GM18868 (cell line): ENCODE measurements around the gene SRGAP2B.
A peak's percentile ranks its signal among the peaks of the same experiment; 100 is the strongest.
"Not testable (repeated sequence)": the region's sequence is repeated elsewhere in the genome, so short reads cannot be mapped to it uniquely, and the experiment has no call there.

Experiments used
- ATAC-seq: cut with Tn5 transposase; IDR thresholded peaks from one replicate; pipeline ENCODE4 v1.9.1; 2021; ENCODE audit warnings: mild to moderate bottlenecking, moderate library complexity; ENCODE audit not compliant: unreplicated experiment

SRGAP2B gene

GRCh38 chr1:145095284-145096057 is at the start of gene SRGAP2B, which contains the start of gene FAM72D:
Gene SRGAP2B, minus strand, starts transcription at chr1:145095328. Its CDS starts 2,427 bp downstream, at chr1:145092901.
Gene FAM72D, plus strand, starts transcription at chr1:145095974. Its CDS starts 874 bp downstream, at chr1:145096848.
- ATAC-seq = peak; percentile 88

- ATAC-seq = not testable (repeated sequence)
Observed at GRCh38 chr1:145144264-145144913, 49.3 kb upstream of the SRGAP2B start.

- not testable (repeated sequence) for ATAC-seq
Observed at GRCh38 chr1:145140549-145140948, 45.4 kb upstream of the SRGAP2B start.

GRCh38 chr1:145134476-145134875 is 39.3 kb upstream of the SRGAP2B start:
- ATAC-seq = not testable (repeated sequence)

- ATAC-seq = not testable (repeated sequence)
Observed at GRCh38 chr1:145128697-145129469, 33.8 kb upstream of the SRGAP2B start.

GRCh38 chr1:145127144-145127543 is 32.0 kb upstream of the SRGAP2B start:
- ATAC-seq = not testable (repeated sequence)

GRCh38 chr1:145125112-145125511 is 30.0 kb upstream of the SRGAP2B start:
- not testable (repeated sequence) for ATAC-seq

- not testable (repeated sequence) for ATAC-seq
Observed at GRCh38 chr1:145123992-145124641, 29.0 kb upstream of the SRGAP2B start.

GRCh38 chr1:145123062-145123395 is 27.9 kb upstream of the SRGAP2B start:
- not testable (repeated sequence) for ATAC-seq

GRCh38 chr1:145122344-145123061 is 27.4 kb upstream of the SRGAP2B start:
- ATAC-seq = not testable (repeated sequence)

GRCh38 chr1:145119842-145120241 is 24.7 kb upstream of the SRGAP2B start:
- ATAC-seq = not testable (repeated sequence)

- ATAC-seq = not testable (repeated sequence)
Observed at GRCh38 chr1:145115587-145116493, 20.7 kb upstream of the SRGAP2B start.

GRCh38 chr1:145114560-145115057 is 19.5 kb upstream of the SRGAP2B start:
- not testable (repeated sequence) for ATAC-seq

GRCh38 chr1:145112703-145113102 is 17.6 kb upstream of the SRGAP2B start:
- not testable (repeated sequence) for ATAC-seq

- ATAC-seq = not testable (repeated sequence)
Observed at GRCh38 chr1:145111674-145112073, 16.5 kb upstream of the SRGAP2B start.

- not testable (repeated sequence) for ATAC-seq
Observed at GRCh38 chr1:145103294-145103693, 8.2 kb upstream of the SRGAP2B start.

- not testable (repeated sequence) for ATAC-seq
Observed at GRCh38 chr1:145101725-145102124, 6.6 kb upstream of the SRGAP2B start.

GRCh38 chr1:145094655-145095211 is 395 bp downstream of the SRGAP2B start:
- peak; percentile 1 for ATAC-seq
